HUES64 (cell line): ENCODE results near the gene USP28. TPM values are rescaled to one million over a fixed set of nuclear protein-coding genes. Genes with fewer than 3 reads are reported as not detected.
"Not testable (repeated sequence)": the region's sequence is repeated elsewhere in the genome, so short reads cannot be mapped to it uniquely, and the experiment has no call there.

ENCODE experiments used
- H3K27ac ChIP-seq: 2 replicates; pipeline ENCODE4 v1.7.0; 2013; ENCODE audit warnings: low read depth, low read length, inconsistent platforms
- H3K27me3 ChIP-seq: 2 replicates; pipeline ENCODE4 v1.6.1; 2013; ENCODE audit warnings: mild to moderate bottlenecking, low read length; ENCODE audit not compliant: insufficient read depth
- H3K36me3 ChIP-seq: 2 replicates; pipeline ENCODE4 v1.6.1; 2013; ENCODE audit warnings: mild to moderate bottlenecking, low read length; ENCODE audit not compliant: insufficient read depth
- H3K4me1 ChIP-seq: 2 replicates; pipeline ENCODE4 v1.6.1; 2013; ENCODE audit warnings: mild to moderate bottlenecking, low read length, moderate library complexity; ENCODE audit not compliant: insufficient read depth
- H3K4me3 ChIP-seq: 2 replicates; pipeline ENCODE4 v1.5.1; 2013; ENCODE audit warnings: mild to moderate bottlenecking, low read length, moderate library complexity
- H3K9ac ChIP-seq: 2 replicates; pipeline ENCODE4 v1.6.1; 2013; ENCODE audit warnings: mild to moderate bottlenecking, low read depth, low read length
- H3K9me3 ChIP-seq: 2 replicates; pipeline ENCODE4 v1.6.1; 2013; ENCODE audit warnings: low read depth, low read length; ENCODE audit not compliant: insufficient read depth
- WGBS: fragments of 150-250, 120-280 bp; methylation state at CpG from one replicate; pipeline ENCODE4 v1.1.7; 2013; ENCODE audit warnings: missing lambda C conversion rate; 5-methylcytosine and 5-hydroxymethylcytosine counted together
- polyA plus RNA-seq, 2 experiments: library from polyadenylated mRNA; stranded (reverse); fragments of 50-300 nt; gene quantifications; one replicate each; pipeline ENCODE4 v1.2.3, GENCODE V29; 2013

USP28 gene, protein sequence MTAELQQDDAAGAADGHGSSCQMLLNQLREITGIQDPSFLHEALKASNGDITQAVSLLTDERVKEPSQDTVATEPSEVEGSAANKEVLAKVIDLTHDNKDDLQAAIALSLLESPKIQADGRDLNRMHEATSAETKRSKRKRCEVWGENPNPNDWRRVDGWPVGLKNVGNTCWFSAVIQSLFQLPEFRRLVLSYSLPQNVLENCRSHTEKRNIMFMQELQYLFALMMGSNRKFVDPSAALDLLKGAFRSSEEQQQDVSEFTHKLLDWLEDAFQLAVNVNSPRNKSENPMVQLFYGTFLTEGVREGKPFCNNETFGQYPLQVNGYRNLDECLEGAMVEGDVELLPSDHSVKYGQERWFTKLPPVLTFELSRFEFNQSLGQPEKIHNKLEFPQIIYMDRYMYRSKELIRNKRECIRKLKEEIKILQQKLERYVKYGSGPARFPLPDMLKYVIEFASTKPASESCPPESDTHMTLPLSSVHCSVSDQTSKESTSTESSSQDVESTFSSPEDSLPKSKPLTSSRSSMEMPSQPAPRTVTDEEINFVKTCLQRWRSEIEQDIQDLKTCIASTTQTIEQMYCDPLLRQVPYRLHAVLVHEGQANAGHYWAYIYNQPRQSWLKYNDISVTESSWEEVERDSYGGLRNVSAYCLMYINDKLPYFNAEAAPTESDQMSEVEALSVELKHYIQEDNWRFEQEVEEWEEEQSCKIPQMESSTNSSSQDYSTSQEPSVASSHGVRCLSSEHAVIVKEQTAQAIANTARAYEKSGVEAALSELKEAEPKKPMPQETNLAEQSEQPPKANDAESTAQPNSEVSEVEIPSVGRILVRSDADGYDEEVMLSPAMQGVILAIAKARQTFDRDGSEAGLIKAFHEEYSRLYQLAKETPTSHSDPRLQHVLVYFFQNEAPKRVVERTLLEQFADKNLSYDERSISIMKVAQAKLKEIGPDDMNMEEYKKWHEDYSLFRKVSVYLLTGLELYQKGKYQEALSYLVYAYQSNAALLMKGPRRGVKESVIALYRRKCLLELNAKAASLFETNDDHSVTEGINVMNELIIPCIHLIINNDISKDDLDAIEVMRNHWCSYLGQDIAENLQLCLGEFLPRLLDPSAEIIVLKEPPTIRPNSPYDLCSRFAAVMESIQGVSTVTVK
- polyA plus RNA-seq (2013, experiment 1 of 2): 56.4 TPM
- 59.0 TPM for polyA plus RNA-seq (2013, experiment 2 of 2)

DNA sequence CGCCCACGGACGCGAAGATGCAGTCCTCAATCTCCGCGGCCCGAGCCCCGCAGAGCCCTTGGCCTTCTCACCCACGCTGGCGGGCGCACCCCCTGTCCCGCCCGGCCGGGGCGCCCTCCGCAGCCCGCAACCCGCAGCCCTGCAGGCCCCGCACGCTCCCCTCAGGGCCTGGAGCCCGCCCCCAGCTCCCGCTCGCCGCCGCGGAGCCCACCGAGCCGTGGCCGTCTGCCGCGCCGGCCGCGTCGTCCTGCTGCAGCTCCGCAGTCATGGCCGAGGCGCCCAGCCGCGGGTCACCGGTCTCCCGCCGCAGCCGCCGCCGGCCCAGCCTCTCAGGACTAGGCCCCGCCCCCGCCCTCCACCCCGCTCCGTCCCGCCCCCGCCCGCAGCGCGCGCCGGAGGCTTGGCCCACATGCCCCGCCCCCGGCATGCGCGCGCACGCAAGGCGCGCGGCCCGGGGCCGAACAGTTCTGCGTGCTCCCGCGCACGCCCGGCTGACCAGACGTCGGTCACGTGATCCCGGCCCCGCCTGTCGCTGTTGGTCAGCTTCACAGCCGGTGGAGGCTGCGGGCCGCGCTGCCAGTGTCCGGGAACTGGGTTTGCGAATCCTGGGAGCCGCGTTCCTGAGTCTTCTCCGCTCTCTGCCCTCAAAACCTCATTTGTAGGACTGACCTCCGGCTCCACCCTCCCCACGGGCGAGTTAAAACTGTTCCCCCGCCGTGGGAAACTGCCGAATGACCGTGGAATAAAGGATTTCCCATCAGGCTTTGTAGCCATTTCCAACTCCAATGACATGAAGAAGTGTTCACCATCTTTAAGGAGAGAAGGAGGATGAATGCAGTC lies at the start of gene USP28:
TSS of gene USP28 (minus strand) at position 339 of the 840 bp plus-strand sequence. CDS start at position 268, 71 bp downstream.
- no peaks in the 10 kb centered on the region for H3K27me3 ChIP-seq
- H3K4me3 ChIP-seq: peak within 1 kb of the TSS; percentile 97
- H3K4me1 ChIP-seq: peaks cover 30% of the 10 kb centered on the region
- H3K9me3 ChIP-seq: no peaks in the 10 kb centered on the region
- H3K27ac ChIP-seq: peak within 1 kb of the TSS; percentile 93
- under 1% methylated on average over 95 of the region's 95 CpGs for WGBS
- H3K9ac ChIP-seq: peak within 1 kb of the TSS; percentile 87
- H3K36me3 ChIP-seq: peaks cover 23% of the 10 kb centered on the region

DNA sequence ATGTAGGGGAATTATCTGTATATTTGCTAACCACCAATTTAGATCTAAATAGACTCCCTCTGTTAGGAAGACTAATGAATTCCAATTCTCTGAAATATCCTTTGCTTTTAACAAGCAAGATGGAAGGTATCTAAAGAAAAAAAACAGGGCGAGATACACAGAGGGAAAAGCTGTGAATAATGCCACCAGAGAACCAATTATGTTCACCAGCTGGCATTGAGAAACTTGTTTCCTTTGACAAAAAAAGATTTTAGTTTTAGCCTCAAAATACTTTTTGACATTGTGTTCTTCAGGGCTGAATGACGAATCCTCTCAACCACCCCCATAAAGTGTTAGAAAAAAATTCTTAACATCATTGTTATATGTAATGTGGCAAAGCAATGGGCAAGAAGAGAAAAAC lies 48.2 kb upstream of the USP28 start:
- no peak overlapping the region for H3K4me3 ChIP-seq
- no peak overlapping the region for H3K9ac ChIP-seq
- H3K27ac ChIP-seq: no peak overlapping the region
- H3K9me3 ChIP-seq: no peaks in the 10 kb centered on the region
- H3K27me3 ChIP-seq: no peaks in the 10 kb centered on the region
- WGBS: 95% methylated on average over 1 of the region's 2 CpGs
- H3K36me3 ChIP-seq: no peaks in the 10 kb centered on the region
- no peaks in the 10 kb centered on the region for H3K4me1 ChIP-seq

- not testable (repeated sequence) for H3K27me3 ChIP-seq, H3K4me3 ChIP-seq, H3K27ac ChIP-seq, H3K9ac ChIP-seq, H3K36me3 ChIP-seq, H3K9me3 ChIP-seq, H3K4me1 ChIP-seq
- WGBS: 95% methylated on average over 9 of the region's 9 CpGs
These were observed 36.1 kb upstream of the USP28 start for GRCh38 chr11:113911491-113911890.

DNA sequence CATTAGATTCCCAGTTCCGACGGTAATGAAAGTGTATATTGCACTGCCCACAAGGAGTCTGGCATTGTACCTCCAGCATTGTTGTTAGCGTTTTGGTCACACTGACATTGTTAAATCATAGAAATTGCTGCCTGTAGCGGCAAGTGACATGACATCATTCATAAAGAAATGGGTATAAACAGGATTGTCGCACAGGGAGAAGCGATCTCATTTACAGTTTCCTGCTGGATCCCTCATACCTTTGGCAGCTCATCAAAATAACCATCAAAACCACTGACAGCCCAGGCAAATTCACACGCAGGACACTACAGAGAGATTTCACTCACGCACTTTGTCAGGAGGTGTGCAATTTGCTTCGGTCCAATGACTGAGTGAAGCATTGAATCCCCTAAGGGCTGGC lies 32.7 kb upstream of the USP28 start:
- WGBS: 91% methylated on average over 9 of the region's 9 CpGs
- Histone ChIP-seq H3K9me3 (no peaks in the 10 kb centered on the region), H3K36me3 (no peaks in the 10 kb centered on the region), H3K27ac (no peak overlapping the region), H3K27me3 (no peaks in the 10 kb centered on the region), H3K4me1 (peaks cover 18% of the 10 kb centered on the region; the same call in 1 of the 2 replicates), H3K4me3 (no peak overlapping the region), H3K9ac (no peak overlapping the region)

DNA sequence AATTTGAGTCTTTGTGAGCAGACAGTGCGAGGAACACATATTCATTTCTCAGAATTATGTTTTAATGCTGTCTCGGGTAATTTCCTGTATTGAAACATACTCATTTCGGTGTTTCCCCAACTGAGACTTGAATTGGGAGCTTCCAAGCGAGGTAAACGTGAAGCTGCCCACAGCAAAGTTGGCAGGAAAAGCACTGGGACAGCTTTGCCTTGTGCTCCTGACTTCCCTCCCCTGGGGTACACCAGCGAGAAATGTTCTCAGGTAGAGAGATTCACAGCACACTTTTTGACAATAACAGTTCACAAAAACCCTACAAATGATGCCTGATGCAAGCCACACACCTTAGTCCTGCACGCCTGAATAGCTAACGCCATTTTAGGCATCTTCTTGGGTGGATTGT lies 32.3 kb upstream of the USP28 start:
- H3K4me3 ChIP-seq: no peak overlapping the region
- no peak overlapping the region for H3K27ac ChIP-seq
- H3K9me3 ChIP-seq: no peaks in the 10 kb centered on the region
- H3K4me1 ChIP-seq: peaks cover 18% of the 10 kb centered on the region; the same call in 1 of the 2 replicates
- H3K27me3 ChIP-seq: no peaks in the 10 kb centered on the region
- 88% methylated on average over 8 of the region's 8 CpGs for WGBS
- H3K9ac ChIP-seq: no peak overlapping the region
- no peaks in the 10 kb centered on the region for H3K36me3 ChIP-seq

GRCh38 chr11:113907152-113907551 lies 31.8 kb upstream of the USP28 start:
- Histone ChIP-seq H3K4me1 (peaks cover 18% of the 10 kb centered on the region; the same call in 1 of the 2 replicates), H3K27me3 (no peaks in the 10 kb centered on the region), H3K9me3 (no peaks in the 10 kb centered on the region), H3K9ac (no peak overlapping the region), H3K4me3 (no peak overlapping the region), H3K36me3 (no peaks in the 10 kb centered on the region), H3K27ac (no peak overlapping the region)
- 90% methylated on average over 1 of the region's 1 CpG for WGBS

DNA sequence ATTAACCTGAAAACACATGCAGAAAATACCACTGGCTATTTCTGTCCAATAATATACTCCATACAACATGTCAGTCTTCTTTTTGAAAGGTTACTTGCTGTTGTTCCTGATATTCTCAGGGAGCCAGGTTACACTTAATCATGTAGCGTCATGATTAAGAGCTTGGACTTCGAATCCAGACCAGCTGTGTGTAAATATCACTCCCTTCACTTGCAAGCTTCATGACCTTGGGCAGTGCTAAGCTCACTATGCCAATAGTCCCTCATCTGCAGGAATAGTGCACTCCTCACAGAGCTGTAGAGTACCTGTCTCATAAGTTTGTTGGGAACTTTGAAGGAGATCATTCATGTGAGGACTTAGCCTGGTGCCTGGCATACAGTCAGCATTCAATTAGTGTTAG lies 31.1 kb upstream of the USP28 start:
- Histone ChIP-seq H3K9me3 (no peaks in the 10 kb centered on the region), H3K27ac (no peak overlapping the region), H3K36me3 (no peaks in the 10 kb centered on the region), H3K27me3 (no peaks in the 10 kb centered on the region), H3K4me3 (no peak overlapping the region), H3K4me1 (peaks cover 18% of the 10 kb centered on the region; the same call in 1 of the 2 replicates), H3K9ac (no peak overlapping the region)
- WGBS: 89% methylated on average over 2 of the region's 2 CpGs

DNA sequence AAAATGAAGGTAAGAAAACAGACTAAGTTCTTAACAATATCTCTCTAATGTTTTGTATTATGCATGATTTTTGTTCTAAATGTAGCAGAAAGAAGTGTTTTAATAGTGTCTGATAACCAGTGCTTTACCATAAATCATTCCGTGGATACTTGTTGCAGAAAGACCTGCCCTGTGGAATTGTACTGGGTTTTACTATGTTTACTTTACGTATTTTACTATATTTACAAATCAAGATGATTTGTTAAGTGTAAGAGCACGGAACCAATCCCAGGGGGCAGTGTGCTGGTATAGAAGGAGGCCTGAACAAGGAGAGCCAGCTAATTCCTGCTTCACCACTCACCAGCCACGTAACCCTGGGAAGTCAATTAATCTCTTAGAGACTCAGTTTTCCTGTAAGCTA lies 30.7 kb upstream of the USP28 start:
- H3K36me3 ChIP-seq: no peaks in the 10 kb centered on the region
- H3K4me3 ChIP-seq: no peak overlapping the region
- 53% methylated on average over 3 of the region's 4 CpGs for WGBS
- no peaks in the 10 kb centered on the region for H3K27me3 ChIP-seq
- no peak overlapping the region for H3K27ac ChIP-seq
- H3K4me1 ChIP-seq: peaks cover 18% of the 10 kb centered on the region; the same call in 1 of the 2 replicates
- no peak overlapping the region for H3K9ac ChIP-seq
- H3K9me3 ChIP-seq: no peaks in the 10 kb centered on the region

DNA sequence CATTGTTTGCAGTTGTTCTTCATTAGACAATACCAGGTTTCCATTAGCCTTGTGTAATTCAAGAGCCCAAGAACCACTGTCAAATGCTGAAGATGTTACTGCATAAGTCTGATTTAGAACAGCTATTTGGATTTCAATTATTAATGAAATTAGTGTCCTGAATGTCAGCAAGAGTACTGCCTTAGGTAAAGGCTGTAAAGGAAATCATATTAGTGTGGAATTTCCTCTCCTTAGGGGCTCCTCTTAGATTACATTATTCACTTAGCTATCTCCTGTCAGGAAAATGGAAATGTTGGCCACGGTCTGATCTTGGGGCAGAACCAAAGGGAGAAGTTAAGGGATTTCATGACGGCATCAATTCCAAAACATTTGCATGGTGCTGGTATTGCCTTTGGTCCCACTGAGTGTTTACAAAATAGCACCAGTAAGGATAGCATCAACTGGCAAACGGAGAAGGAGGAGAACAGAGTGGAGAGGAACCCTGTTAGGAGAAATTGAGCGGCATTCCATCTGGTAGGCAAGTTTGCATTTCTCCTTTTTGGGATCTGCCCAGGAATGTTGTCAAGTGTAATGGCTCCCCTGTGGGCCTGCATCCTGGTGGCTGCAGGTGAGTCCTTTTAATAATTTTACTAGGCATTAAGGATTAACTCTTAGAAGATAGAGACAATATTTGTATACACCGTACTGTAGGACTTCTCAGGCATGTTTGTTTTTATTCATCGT lies 29.2 kb upstream of the USP28 start, which contains the start of gene HTR3B:
TSS of gene HTR3B (plus strand) at position 418 of the 723 bp plus-strand sequence. CDS start at position 556, 138 bp downstream.
- H3K27me3 ChIP-seq: no peaks in the 10 kb centered on the region
- 66% methylated on average over 6 of the region's 6 CpGs for WGBS
- no peak within 1 kb of the TSS for H3K4me3 ChIP-seq
- no peak within 1 kb of the TSS for H3K9ac ChIP-seq
- H3K9me3 ChIP-seq: no peaks in the 10 kb centered on the region
- H3K36me3 ChIP-seq: no peaks in the 10 kb centered on the region
- H3K4me1 ChIP-seq: peaks cover 18% of the 10 kb centered on the region; the same call in 1 of the 2 replicates
- no peak within 1 kb of the TSS for H3K27ac ChIP-seq

- Histone ChIP-seq H3K9me3 (no peaks in the 10 kb centered on the region), H3K9ac (no peak overlapping the region), H3K27ac (no peak overlapping the region), H3K4me1 (peaks cover 21% of the 10 kb centered on the region), H3K27me3 (no peaks in the 10 kb centered on the region), H3K36me3 (no peaks in the 10 kb centered on the region), H3K4me3 (no peak overlapping the region)
- 100% methylated on average over 1 of the region's 2 CpGs for WGBS
These were observed 25.8 kb upstream of the USP28 start for GRCh38 chr11:113901141-113901540.
